ENCODE measurements around the gene CDC42BPA. TPM values are rescaled to one million over a fixed set of nuclear protein-coding genes. Genes with fewer than 3 reads are reported as not detected.
A peak's percentile ranks its signal among the peaks of the same experiment; 100 is the strongest.

Gene CDC42BPA
- polyA plus RNA-seq, 1 donor (not counting 4 experiments of a cell fraction or from before 2014, with no cell fraction given), result 9.2 TPM

DNA sequence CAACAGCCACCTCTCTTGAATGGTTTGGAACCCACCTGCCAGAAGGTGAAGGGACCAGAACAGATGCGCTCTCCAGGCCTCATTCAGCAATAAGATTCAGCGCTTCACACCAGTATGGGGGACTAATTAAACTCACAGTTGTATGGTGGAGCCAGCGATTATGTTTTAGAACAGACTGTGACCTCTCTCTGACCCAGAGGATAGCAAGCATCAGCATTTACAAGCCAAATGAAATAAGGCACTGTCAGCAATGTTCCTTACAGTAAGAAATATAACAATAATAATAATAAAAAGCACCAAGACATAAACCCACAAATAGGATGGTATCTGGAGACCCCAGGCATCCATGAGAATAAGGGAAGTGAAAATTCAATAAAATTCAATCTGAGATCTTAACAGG is 6.9 kb upstream of the CDC42BPA start:
- Histone ChIP-seq H3K9me3 (ENCODE audit: control insufficient read depth, low read depth, low read length) (no peaks in the 10 kb centered on the region), H3K9me1 (ENCODE audit: control insufficient read depth, extremely low read depth, insufficient read depth, low read length) (no peaks in the 10 kb centered on the region), H3K79me2 (ENCODE audit: control insufficient read depth, insufficient read depth, low read length) (no peaks in the 10 kb centered on the region), H3K4me2 (ENCODE audit: control insufficient read depth, extremely low read depth, insufficient read depth, low read depth, low read length) (no peak overlapping the region), H4K20me1 (ENCODE audit: control insufficient read depth, extremely low read depth, insufficient read depth, low read length) (no peaks in the 10 kb centered on the region), H3K9ac (ENCODE audit: control insufficient read depth, extremely low read depth, insufficient read depth, low read length) (no peak overlapping the region), H3K36me3 (ENCODE audit: control insufficient read depth in 2 of 2, extremely low read depth in 1 of 2, insufficient read depth in 2 of 2, low read length in 2 of 2) (no peaks in the 10 kb centered on the region), H3K4me1 (ENCODE audit: control insufficient read depth, extremely low read depth, insufficient read depth, low read length) (peaks cover 8% of the 10 kb centered on the region), H3K27ac (ENCODE audit: control insufficient read depth, insufficient read depth, low read length) (no peak overlapping the region), H3K27me3 (ENCODE audit: control insufficient read depth, extremely low read depth, insufficient read depth, low read length) (no peaks in the 10 kb centered on the region), H3K4me3 (ENCODE audit: control insufficient read depth in 2 of 3, extremely low read depth in 1 of 3, insufficient read depth in 2 of 3, low read depth in 1 of 3, low read length in 3 of 3) (no peak overlapping the region), H2AFZ (ENCODE audit: control insufficient read depth, low read length) (no peak overlapping the region)
- dilution Hi-C loops (cut with MboI; ENCODE audit: extremely low pct_ligation_motif_present, low sequenced_read_pairs), result no loop called here
- DNase-seq (ENCODE audit: low read depth, low spot score) (no peak), FAIRE-seq (no peak)
- TF ChIP-seq EZH2 (IDR thresholded peaks at IDR 0.05; ENCODE audit: low read length), result no peak
- TF ChIP-seq, protein P1, sequence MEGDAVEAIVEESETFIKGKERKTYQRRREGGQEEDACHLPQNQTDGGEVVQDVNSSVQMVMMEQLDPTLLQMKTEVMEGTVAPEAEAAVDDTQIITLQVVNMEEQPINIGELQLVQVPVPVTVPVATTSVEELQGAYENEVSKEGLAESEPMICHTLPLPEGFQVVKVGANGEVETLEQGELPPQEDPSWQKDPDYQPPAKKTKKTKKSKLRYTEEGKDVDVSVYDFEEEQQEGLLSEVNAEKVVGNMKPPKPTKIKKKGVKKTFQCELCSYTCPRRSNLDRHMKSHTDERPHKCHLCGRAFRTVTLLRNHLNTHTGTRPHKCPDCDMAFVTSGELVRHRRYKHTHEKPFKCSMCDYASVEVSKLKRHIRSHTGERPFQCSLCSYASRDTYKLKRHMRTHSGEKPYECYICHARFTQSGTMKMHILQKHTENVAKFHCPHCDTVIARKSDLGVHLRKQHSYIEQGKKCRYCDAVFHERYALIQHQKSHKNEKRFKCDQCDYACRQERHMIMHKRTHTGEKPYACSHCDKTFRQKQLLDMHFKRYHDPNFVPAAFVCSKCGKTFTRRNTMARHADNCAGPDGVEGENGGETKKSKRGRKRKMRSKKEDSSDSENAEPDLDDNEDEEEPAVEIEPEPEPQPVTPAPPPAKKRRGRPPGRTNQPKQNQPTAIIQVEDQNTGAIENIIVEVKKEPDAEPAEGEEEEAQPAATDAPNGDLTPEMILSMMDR (optimal IDR thresholded peaks at IDR 0.05 in 1 of 3, IDR thresholded peaks at IDR 0.05 in 1 of 3, conservative IDR thresholded peaks at IDR 0.05 in 1 of 3; ENCODE audit: extremely low read depth in 1 of 3, insufficient read depth in 2 of 3, low read length in 3 of 3), result no peak

DNA sequence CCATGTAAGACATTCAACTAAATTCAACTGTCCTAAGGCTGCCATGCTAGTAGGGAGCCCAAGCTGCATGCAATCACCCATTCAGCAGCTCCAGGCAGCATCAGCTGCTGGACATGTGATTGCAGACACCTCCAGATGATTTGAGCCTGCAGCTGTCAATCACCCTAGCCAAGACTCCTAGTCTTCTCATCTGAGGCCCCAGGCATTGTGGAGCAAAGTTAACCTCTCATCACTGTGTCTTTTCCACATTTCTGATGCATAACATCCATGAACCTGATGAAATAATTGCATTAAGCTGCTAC is 5.6 kb upstream of the CDC42BPA start:
- H2AFZ ChIP-seq (ENCODE audit: control insufficient read depth, low read length), result no peak overlapping the region
- H3K9ac ChIP-seq (ENCODE audit: control insufficient read depth, extremely low read depth, insufficient read depth, low read length), result no peak overlapping the region
- no peak overlapping the region for H3K4me2 ChIP-seq (ENCODE audit: control insufficient read depth, extremely low read depth, insufficient read depth, low read depth, low read length)
- peak overlapping the region in 1 of 3 experiments; percentile 7 for H3K4me3 ChIP-seq (ENCODE audit: control insufficient read depth in 2 of 3, extremely low read depth in 1 of 3, insufficient read depth in 2 of 3, low read depth in 1 of 3, low read length in 3 of 3)
- H3K27me3 ChIP-seq (ENCODE audit: control insufficient read depth, extremely low read depth, insufficient read depth, low read length), result no peaks in the 10 kb centered on the region
- TF ChIP-seq, protein P1 (optimal IDR thresholded peaks at IDR 0.05 in 1 of 3, IDR thresholded peaks at IDR 0.05 in 1 of 3, conservative IDR thresholded peaks at IDR 0.05 in 1 of 3; ENCODE audit: extremely low read depth in 1 of 3, insufficient read depth in 2 of 3, low read length in 3 of 3), result no peak
- no peak for TF ChIP-seq EZH2 (IDR thresholded peaks at IDR 0.05; ENCODE audit: low read length)
- no peaks in the 10 kb centered on the region for H4K20me1 ChIP-seq (ENCODE audit: control insufficient read depth, extremely low read depth, insufficient read depth, low read length)
- DNase-seq (ENCODE audit: low read depth, low spot score) (no peak), FAIRE-seq (peak; percentile 17)
- H3K79me2 ChIP-seq (ENCODE audit: control insufficient read depth, insufficient read depth, low read length), result no peaks in the 10 kb centered on the region
- H3K9me1 ChIP-seq (ENCODE audit: control insufficient read depth, extremely low read depth, insufficient read depth, low read length), result no peaks in the 10 kb centered on the region
- dilution Hi-C loops (cut with MboI; ENCODE audit: extremely low pct_ligation_motif_present, low sequenced_read_pairs), result no loop called here
- H3K36me3 ChIP-seq (ENCODE audit: control insufficient read depth in 2 of 2, extremely low read depth in 1 of 2, insufficient read depth in 2 of 2, low read length in 2 of 2), result no peaks in the 10 kb centered on the region
- H3K4me1 ChIP-seq (ENCODE audit: control insufficient read depth, extremely low read depth, insufficient read depth, low read length), result peaks cover 14% of the 10 kb centered on the region
- H3K27ac ChIP-seq (ENCODE audit: control insufficient read depth, insufficient read depth, low read length), result no peak overlapping the region
- H3K9me3 ChIP-seq (ENCODE audit: control insufficient read depth, low read depth, low read length), result no peaks in the 10 kb centered on the region
